Transverse colon (tissue), 4 donors: ENCODE measurements around the gene HSPG2.

Experiments used
- EP300 ChIP-seq: sonication (generic); formaldehyde crosslinking; IDR thresholded peaks from one replicate; pipeline ENCODE4 v1.6.1; 2017; ENCODE audit warnings: antibody characterized with exemption, low read depth
- POLR2A ChIP-seq: fragments of 450-650 bp; IDR thresholded peaks from one replicate; pipeline ENCODE4 v1.6.1; 2016; ENCODE audit warnings: antibody characterized with exemption, mild to moderate bottlenecking, moderate library complexity
- POLR2AphosphoS5 ChIP-seq, 3 donors: sonication (generic); formaldehyde crosslinking; IDR thresholded peaks; one replicate each; pipeline ENCODE4 v1.6.1; 2016; ENCODE audit warnings: antibody characterized with exemption in 3 of 3
- TF ChIP-seq, protein P1 (sequence below), 5 experiments: fragments of 200-600 bp in 3 of 5; fragments of 450-650 bp in 2 of 5; sonication (generic) in 3 of 5; IDR thresholded peaks; 1 replicate in 2 of 5; 2 replicates in 3 of 5; pipeline ENCODE4 v1.5.1; 2016 to 2017; ENCODE audit warnings: antibody characterized with exemption in 5 of 5, inconsistent platforms in 3 of 5, mild to moderate bottlenecking in 2 of 5, moderate library complexity in 1 of 5

- TF ChIP-seq, protein P1, sequence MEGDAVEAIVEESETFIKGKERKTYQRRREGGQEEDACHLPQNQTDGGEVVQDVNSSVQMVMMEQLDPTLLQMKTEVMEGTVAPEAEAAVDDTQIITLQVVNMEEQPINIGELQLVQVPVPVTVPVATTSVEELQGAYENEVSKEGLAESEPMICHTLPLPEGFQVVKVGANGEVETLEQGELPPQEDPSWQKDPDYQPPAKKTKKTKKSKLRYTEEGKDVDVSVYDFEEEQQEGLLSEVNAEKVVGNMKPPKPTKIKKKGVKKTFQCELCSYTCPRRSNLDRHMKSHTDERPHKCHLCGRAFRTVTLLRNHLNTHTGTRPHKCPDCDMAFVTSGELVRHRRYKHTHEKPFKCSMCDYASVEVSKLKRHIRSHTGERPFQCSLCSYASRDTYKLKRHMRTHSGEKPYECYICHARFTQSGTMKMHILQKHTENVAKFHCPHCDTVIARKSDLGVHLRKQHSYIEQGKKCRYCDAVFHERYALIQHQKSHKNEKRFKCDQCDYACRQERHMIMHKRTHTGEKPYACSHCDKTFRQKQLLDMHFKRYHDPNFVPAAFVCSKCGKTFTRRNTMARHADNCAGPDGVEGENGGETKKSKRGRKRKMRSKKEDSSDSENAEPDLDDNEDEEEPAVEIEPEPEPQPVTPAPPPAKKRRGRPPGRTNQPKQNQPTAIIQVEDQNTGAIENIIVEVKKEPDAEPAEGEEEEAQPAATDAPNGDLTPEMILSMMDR (IDR thresholded peaks at IDR 0.05), result no peak
- TF ChIP-seq POLR2A (no peak), POLR2AphosphoS5 (IDR thresholded peaks at IDR 0.05) (no peak), EP300 (no peak)
Measured at GRCh38 chr1:21887216-21887736, 49.8 kb downstream of the HSPG2 start.
